ENCODE data around the gene BLVRA.
"Not testable (repeated sequence)": the region's sequence is repeated elsewhere in the genome, so short reads cannot be mapped to it uniquely, and the experiment has no call there.

Gene BLVRA

GRCh38 chr7:43769281-43769680 lies 10.8 kb downstream of the BLVRA start:
- no peaks in the 10 kb centered on the region for H3K27me3 ChIP-seq (ENCODE audit: low read depth, low read length)
- no peak overlapping the region for H3K27ac ChIP-seq (ENCODE audit: low read length)
- no peak overlapping the region for H2AFZ ChIP-seq (ENCODE audit: low read depth, low read length)
- H3K4me1 ChIP-seq (ENCODE audit: low read length), result peaks cover 6% of the 10 kb centered on the region
- no peaks in the 10 kb centered on the region for H3K36me3 ChIP-seq (replicated peaks; ENCODE audit: low read depth, low read length)
- no peaks in the 10 kb centered on the region for H4K20me1 ChIP-seq (ENCODE audit: insufficient read depth, low read length)
- no peaks in the 10 kb centered on the region for H3K79me2 ChIP-seq (ENCODE audit: low read length)
- H3K9ac ChIP-seq (ENCODE audit: low read length), result no peak overlapping the region
- no peak overlapping the region for H3K4me2 ChIP-seq (ENCODE audit: low read length)
- no peak overlapping the region for H3K4me3 ChIP-seq (ENCODE audit: low read length)
- TF ChIP-seq EZH2phosphoT487 (IDR thresholded peaks at IDR 0.05; ENCODE audit: low read depth), result no peak
- TF ChIP-seq, protein P1, sequence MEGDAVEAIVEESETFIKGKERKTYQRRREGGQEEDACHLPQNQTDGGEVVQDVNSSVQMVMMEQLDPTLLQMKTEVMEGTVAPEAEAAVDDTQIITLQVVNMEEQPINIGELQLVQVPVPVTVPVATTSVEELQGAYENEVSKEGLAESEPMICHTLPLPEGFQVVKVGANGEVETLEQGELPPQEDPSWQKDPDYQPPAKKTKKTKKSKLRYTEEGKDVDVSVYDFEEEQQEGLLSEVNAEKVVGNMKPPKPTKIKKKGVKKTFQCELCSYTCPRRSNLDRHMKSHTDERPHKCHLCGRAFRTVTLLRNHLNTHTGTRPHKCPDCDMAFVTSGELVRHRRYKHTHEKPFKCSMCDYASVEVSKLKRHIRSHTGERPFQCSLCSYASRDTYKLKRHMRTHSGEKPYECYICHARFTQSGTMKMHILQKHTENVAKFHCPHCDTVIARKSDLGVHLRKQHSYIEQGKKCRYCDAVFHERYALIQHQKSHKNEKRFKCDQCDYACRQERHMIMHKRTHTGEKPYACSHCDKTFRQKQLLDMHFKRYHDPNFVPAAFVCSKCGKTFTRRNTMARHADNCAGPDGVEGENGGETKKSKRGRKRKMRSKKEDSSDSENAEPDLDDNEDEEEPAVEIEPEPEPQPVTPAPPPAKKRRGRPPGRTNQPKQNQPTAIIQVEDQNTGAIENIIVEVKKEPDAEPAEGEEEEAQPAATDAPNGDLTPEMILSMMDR (IDR thresholded peaks at IDR 0.05; ENCODE audit: low read depth, low read length), result no peak
- H3K9me3 ChIP-seq (ENCODE audit: insufficient read depth, low read length), result no peaks in the 10 kb centered on the region

DNA sequence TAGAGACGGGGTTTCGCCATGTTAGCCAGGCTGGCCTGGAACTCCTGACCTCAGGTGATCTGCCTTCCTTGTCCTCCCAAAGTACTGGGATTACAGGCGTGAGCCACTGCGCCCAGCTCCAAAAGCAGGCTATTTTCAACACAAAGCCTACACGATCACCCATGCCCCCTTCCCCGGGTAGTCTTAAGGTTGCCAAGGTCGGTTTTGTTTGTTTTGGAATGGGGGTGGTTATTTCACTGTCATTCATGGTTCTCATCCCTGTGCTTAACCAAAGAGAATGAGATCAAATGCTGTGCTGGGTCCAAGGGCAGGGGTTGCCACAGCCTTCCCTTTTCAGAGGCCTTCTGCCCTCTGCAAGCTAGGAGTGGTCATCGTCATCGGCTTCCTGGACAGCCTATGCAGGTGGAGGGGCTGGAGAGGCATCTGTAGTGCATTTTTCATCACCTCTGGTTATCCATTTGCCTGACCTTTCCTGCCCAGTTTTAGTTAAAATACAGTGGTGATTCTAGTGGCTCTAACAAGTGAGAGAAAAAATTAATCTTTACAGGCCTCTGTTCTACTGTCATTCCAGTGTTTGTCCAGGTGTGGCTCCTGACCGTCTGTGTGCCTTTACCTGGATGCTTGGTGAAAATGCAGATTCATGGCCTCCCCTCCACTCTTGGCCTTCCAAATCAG lies 11.4 kb downstream of the BLVRA start:
- no peaks in the 10 kb centered on the region for H3K36me3 ChIP-seq (replicated peaks; ENCODE audit: low read depth, low read length)
- no peak overlapping the region for H3K4me3 ChIP-seq (ENCODE audit: low read length)
- no peak overlapping the region for H2AFZ ChIP-seq (ENCODE audit: low read depth, low read length)
- no peaks in the 10 kb centered on the region for H3K79me2 ChIP-seq (ENCODE audit: low read length)
- no peak overlapping the region for H3K4me2 ChIP-seq (ENCODE audit: low read length)
- no peaks in the 10 kb centered on the region for H3K27me3 ChIP-seq (ENCODE audit: low read depth, low read length)
- peaks cover under 1% of the 10 kb centered on the region; the same call in 1 of the 2 replicates for H3K4me1 ChIP-seq (ENCODE audit: low read length)
- H3K27ac ChIP-seq (ENCODE audit: low read length), result no peak overlapping the region
- H3K9me3 ChIP-seq (ENCODE audit: insufficient read depth, low read length), result no peaks in the 10 kb centered on the region
- no peak for TF ChIP-seq EZH2phosphoT487 (IDR thresholded peaks at IDR 0.05; ENCODE audit: low read depth)
- TF ChIP-seq, protein P1 (IDR thresholded peaks at IDR 0.05; ENCODE audit: low read depth, low read length), result no peak
- no peak overlapping the region for H3K9ac ChIP-seq (ENCODE audit: low read length)
- H4K20me1 ChIP-seq (ENCODE audit: insufficient read depth, low read length), result no peaks in the 10 kb centered on the region

DNA sequence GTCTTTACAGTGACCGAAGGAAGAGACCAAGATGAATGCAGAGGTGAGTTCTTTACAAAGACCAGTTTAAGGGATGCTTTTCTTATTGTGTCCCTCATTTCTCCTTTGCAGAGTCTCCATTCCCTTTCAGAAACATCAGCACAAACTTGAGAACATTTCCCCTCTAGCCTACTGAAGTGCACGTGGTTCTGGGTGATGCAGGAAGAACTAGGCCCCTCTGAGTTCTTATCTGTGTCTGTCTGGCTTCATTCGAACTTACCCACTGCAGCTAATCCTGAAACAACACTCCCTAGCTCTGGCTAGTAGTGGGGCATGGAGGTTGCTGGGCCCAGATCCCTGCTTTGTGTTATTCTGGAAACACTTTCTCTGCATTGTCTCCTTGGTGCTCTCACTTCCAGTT lies 12.6 kb downstream of the BLVRA start:
- H3K9me3 ChIP-seq (ENCODE audit: insufficient read depth, low read length), result no peaks in the 10 kb centered on the region
- no peak overlapping the region for H3K9ac ChIP-seq (ENCODE audit: low read length)
- H3K4me3 ChIP-seq (ENCODE audit: low read length), result no peak overlapping the region
- H3K27me3 ChIP-seq (ENCODE audit: low read depth, low read length), result no peaks in the 10 kb centered on the region
- no peak for TF ChIP-seq EZH2phosphoT487 (IDR thresholded peaks at IDR 0.05; ENCODE audit: low read depth)
- TF ChIP-seq, protein P1 (IDR thresholded peaks at IDR 0.05; ENCODE audit: low read depth, low read length), result no peak
- no peak overlapping the region for H3K4me2 ChIP-seq (ENCODE audit: low read length)
- no peaks in the 10 kb centered on the region for H4K20me1 ChIP-seq (ENCODE audit: insufficient read depth, low read length)
- H3K27ac ChIP-seq (ENCODE audit: low read length), result no peak overlapping the region
- H3K79me2 ChIP-seq (ENCODE audit: low read length), result no peaks in the 10 kb centered on the region
- no peak overlapping the region for H2AFZ ChIP-seq (ENCODE audit: low read depth, low read length)
- H3K36me3 ChIP-seq (replicated peaks; ENCODE audit: low read depth, low read length), result no peaks in the 10 kb centered on the region
- no peaks in the 10 kb centered on the region for H3K4me1 ChIP-seq (ENCODE audit: low read length)

DNA sequence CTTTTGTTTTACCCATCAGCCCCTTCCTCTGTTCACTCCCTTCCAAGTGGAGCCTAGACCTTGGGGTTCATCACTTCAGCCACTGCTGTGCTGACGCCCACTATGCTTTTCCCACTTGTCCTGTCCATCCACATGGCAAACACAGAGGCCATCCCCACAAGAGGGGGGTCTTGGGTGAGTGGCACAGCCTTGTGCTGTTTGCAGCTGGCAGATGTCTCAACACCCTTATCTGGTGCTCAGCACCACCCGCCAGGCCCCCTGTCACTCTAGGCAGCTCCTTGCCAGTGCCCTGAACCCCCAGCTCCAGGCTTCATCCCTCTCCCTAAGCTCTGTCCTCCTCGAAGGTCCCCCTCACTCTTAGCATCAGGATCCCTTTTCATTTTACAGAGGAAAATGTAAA lies 13.1 kb downstream of the BLVRA start:
- no peak overlapping the region for H3K4me2 ChIP-seq (ENCODE audit: low read length)
- H3K9ac ChIP-seq (ENCODE audit: low read length), result no peak overlapping the region
- no peak for TF ChIP-seq EZH2phosphoT487 (IDR thresholded peaks at IDR 0.05; ENCODE audit: low read depth)
- TF ChIP-seq, protein P1 (IDR thresholded peaks at IDR 0.05; ENCODE audit: low read depth, low read length), result no peak
- H3K4me1 ChIP-seq (ENCODE audit: low read length), result no peaks in the 10 kb centered on the region
- H3K4me3 ChIP-seq (ENCODE audit: low read length), result no peak overlapping the region
- H3K79me2 ChIP-seq (ENCODE audit: low read length), result no peaks in the 10 kb centered on the region
- no peaks in the 10 kb centered on the region for H4K20me1 ChIP-seq (ENCODE audit: insufficient read depth, low read length)
- H3K9me3 ChIP-seq (ENCODE audit: insufficient read depth, low read length), result no peaks in the 10 kb centered on the region
- H2AFZ ChIP-seq (ENCODE audit: low read depth, low read length), result no peak overlapping the region
- no peaks in the 10 kb centered on the region for H3K36me3 ChIP-seq (replicated peaks; ENCODE audit: low read depth, low read length)
- no peaks in the 10 kb centered on the region for H3K27me3 ChIP-seq (ENCODE audit: low read depth, low read length)
- no peak overlapping the region for H3K27ac ChIP-seq (ENCODE audit: low read length)

GRCh38 chr7:43773268-43773667 lies 14.8 kb downstream of the BLVRA start:
- H3K9ac ChIP-seq (ENCODE audit: low read length); H3K27ac ChIP-seq (ENCODE audit: low read length); H2AFZ ChIP-seq (ENCODE audit: low read depth, low read length); H4K20me1 ChIP-seq (ENCODE audit: insufficient read depth, low read length); H3K9me3 ChIP-seq (ENCODE audit: insufficient read depth, low read length); H3K36me3 ChIP-seq (replicated peaks; ENCODE audit: low read depth, low read length); H3K4me3 ChIP-seq (ENCODE audit: low read length); H3K79me2 ChIP-seq (ENCODE audit: low read length); H3K4me2 ChIP-seq (ENCODE audit: low read length); H3K4me1 ChIP-seq (ENCODE audit: low read length); H3K27me3 ChIP-seq (ENCODE audit: low read depth, low read length): not testable (repeated sequence)

- H3K4me2 ChIP-seq (ENCODE audit: low read length); H4K20me1 ChIP-seq (ENCODE audit: insufficient read depth, low read length); H3K9me3 ChIP-seq (ENCODE audit: insufficient read depth, low read length); H3K79me2 ChIP-seq (ENCODE audit: low read length); H3K4me1 ChIP-seq (ENCODE audit: low read length); H3K4me3 ChIP-seq (ENCODE audit: low read length); H3K36me3 ChIP-seq (replicated peaks; ENCODE audit: low read depth, low read length); H3K9ac ChIP-seq (ENCODE audit: low read length); H3K27ac ChIP-seq (ENCODE audit: low read length); H2AFZ ChIP-seq (ENCODE audit: low read depth, low read length); H3K27me3 ChIP-seq (ENCODE audit: low read depth, low read length): not testable (repeated sequence)
Measured at GRCh38 chr7:43775255-43775654, 16.8 kb downstream of the BLVRA start.

All from OCI-LY3 (cell line).